ENCODE data around the gene ARL8A. TPM values are rescaled to one million over a fixed set of nuclear protein-coding genes. Genes with fewer than 3 reads are reported as not detected.

Gene ARL8A
- total and polyA plus RNA-seq, 2 experiments from 2014 or later, result 30.3 to 32.7 TPM

DNA sequence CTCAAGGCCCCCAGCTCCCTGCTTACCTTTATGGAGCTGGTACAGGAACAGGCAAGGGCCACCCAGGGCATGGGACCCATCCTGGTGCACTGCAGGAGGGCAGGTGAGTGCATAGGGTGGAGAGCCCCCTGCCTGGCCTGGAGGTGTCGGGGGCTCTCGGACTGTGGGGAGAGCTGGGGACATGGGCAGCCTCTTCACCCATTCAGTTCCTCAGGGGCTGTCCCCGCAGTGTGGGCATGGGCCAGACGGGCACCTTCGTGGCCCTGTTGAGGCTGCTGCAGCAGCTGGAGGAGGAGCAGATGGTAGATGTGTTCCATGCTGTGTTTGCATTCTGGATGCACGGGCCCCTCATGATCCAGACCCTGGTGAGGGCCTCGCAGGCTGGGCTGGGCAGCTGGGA is 41.8 kb upstream of the ARL8A start:
- Histone ChIP-seq H3K36me3 (ENCODE audit: insufficient read depth) (no peaks in the 10 kb centered on the region), H3K79me2 (replicated peaks; ENCODE audit: insufficient read depth) (no peaks in the 10 kb centered on the region), H3K4me2 (no peak overlapping the region), H3K4me1 (ENCODE audit: insufficient read depth) (no peaks in the 10 kb centered on the region), H3K9me2 (ENCODE audit: insufficient read depth) (no peaks in the 10 kb centered on the region), H3K4me3 (no peak overlapping the region), H3K27me3 (ENCODE audit: insufficient read depth) (no peaks in the 10 kb centered on the region), H3K27ac (ENCODE audit: low read depth) (no peak overlapping the region), H4K20me1 (replicated peaks; ENCODE audit: insufficient read depth) (no peaks in the 10 kb centered on the region), H2AFZ (no peak overlapping the region), H3F3A (replicated peaks; ENCODE audit: low read depth) (no peaks in the 10 kb centered on the region)
- H3K9me3 Mint-ChIP-seq, result no peaks in the 10 kb centered on the region
- H3K4me1 Mint-ChIP-seq, result peaks cover 9% of the 10 kb centered on the region
- no peak overlapping the region for H3K4me3 Mint-ChIP-seq
- TF ChIP-seq EZH2 (IDR thresholded peaks at IDR 0.05; ENCODE audit: low read depth, unreplicated experiment) (no peak), NANOG (IDR thresholded peaks at IDR 0.05; ENCODE audit: borderline replicate concordance) (no peak), JUNB (IDR thresholded peaks at IDR 0.05; ENCODE audit: unreplicated experiment) (no peak), ETS1 (IDR thresholded peaks at IDR 0.05) (no peak), REST (IDR thresholded peaks at IDR 0.05; ENCODE audit: unreplicated experiment) (no peak), ZNF331 (CRISPR knock-in tag; IDR thresholded peaks at IDR 0.05; ENCODE audit: low read depth) (no peak), ZNF114 (CRISPR knock-in tag; IDR thresholded peaks at IDR 0.05) (no peak), POLR2AphosphoS5 (IDR thresholded peaks at IDR 0.05; ENCODE audit: low read depth) (no peak), EZH2phosphoT487 (IDR thresholded peaks at IDR 0.05; ENCODE audit: unreplicated experiment) (no peak), CREB1 (CRISPR knock-in tag; IDR thresholded peaks at IDR 0.05; ENCODE audit: low read depth) (no peak), STAT1 (IDR thresholded peaks at IDR 0.05; ENCODE audit: unreplicated experiment) (no peak)
- TF ChIP-seq, protein P1, sequence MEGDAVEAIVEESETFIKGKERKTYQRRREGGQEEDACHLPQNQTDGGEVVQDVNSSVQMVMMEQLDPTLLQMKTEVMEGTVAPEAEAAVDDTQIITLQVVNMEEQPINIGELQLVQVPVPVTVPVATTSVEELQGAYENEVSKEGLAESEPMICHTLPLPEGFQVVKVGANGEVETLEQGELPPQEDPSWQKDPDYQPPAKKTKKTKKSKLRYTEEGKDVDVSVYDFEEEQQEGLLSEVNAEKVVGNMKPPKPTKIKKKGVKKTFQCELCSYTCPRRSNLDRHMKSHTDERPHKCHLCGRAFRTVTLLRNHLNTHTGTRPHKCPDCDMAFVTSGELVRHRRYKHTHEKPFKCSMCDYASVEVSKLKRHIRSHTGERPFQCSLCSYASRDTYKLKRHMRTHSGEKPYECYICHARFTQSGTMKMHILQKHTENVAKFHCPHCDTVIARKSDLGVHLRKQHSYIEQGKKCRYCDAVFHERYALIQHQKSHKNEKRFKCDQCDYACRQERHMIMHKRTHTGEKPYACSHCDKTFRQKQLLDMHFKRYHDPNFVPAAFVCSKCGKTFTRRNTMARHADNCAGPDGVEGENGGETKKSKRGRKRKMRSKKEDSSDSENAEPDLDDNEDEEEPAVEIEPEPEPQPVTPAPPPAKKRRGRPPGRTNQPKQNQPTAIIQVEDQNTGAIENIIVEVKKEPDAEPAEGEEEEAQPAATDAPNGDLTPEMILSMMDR (conservative IDR thresholded peaks at IDR 0.05; ENCODE audit: low read depth in 2 of 2), result no peak
- TF ChIP-seq, protein P2, sequence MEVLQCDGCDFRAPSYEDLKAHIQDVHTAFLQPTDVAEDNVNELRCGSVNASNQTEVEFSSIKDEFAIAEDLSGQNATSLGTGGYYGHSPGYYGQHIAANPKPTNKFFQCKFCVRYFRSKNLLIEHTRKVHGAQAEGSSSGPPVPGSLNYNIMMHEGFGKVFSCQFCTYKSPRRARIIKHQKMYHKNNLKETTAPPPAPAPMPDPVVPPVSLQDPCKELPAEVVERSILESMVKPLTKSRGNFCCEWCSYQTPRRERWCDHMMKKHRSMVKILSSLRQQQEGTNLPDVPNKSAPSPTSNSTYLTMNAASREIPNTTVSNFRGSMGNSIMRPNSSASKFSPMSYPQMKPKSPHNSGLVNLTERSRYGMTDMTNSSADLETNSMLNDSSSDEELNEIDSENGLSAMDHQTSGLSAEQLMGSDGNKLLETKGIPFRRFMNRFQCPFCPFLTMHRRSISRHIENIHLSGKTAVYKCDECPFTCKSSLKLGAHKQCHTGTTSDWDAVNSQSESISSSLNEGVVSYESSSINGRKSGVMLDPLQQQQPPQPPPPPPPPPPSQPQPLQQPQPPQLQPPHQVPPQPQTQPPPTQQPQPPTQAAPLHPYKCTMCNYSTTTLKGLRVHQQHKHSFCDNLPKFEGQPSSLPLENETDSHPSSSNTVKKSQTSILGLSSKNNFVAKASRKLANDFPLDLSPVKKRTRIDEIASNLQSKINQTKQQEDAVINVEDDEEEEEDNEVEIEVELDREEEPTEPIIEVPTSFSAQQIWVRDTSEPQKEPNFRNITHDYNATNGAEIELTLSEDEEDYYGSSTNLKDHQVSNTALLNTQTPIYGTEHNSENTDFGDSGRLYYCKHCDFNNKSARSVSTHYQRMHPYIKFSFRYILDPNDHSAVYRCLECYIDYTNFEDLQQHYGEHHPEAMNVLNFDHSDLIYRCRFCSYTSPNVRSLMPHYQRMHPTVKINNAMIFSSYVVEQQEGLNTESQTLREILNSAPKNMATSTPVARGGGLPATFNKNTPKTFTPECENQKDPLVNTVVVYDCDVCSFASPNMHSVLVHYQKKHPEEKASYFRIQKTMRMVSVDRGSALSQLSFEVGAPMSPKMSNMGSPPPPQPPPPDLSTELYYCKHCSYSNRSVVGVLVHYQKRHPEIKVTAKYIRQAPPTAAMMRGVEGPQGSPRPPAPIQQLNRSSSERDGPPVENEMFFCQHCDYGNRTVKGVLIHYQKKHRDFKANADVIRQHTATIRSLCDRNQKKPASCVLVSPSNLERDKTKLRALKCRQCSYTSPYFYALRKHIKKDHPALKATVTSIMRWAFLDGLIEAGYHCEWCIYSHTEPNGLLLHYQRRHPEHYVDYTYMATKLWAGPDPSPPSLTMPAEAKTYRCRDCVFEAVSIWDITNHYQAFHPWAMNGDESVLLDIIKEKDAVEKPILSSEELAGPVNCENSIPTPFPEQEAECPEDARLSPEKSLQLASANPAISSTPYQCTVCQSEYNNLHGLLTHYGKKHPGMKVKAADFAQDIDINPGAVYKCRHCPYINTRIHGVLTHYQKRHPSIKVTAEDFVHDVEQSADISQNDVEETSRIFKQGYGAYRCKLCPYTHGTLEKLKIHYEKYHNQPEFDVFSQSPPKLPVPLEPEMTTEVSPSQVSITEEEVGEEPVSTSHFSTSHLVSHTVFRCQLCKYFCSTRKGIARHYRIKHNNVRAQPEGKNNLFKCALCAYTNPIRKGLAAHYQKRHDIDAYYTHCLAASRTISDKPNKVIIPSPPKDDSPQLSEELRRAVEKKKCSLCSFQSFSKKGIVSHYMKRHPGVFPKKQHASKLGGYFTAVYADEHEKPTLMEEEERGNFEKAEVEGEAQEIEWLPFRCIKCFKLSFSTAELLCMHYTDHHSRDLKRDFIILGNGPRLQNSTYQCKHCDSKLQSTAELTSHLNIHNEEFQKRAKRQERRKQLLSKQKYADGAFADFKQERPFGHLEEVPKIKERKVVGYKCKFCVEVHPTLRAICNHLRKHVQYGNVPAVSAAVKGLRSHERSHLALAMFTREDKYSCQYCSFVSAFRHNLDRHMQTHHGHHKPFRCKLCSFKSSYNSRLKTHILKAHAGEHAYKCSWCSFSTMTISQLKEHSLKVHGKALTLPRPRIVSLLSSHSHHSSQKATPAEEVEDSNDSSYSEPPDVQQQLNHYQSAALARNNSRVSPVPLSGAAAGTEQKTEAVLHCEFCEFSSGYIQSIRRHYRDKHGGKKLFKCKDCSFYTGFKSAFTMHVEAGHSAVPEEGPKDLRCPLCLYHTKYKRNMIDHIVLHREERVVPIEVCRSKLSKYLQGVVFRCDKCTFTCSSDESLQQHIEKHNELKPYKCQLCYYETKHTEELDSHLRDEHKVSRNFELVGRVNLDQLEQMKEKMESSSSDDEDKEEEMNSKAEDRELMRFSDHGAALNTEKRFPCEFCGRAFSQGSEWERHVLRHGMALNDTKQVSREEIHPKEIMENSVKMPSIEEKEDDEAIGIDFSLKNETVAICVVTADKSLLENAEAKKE (CRISPR knock-in tag; IDR thresholded peaks at IDR 0.05), result no peak
- ATAC-seq (no peak), DNase-seq (ENCODE audit: low spot score) (no peak)
- H3K27ac Mint-ChIP-seq, result no peak overlapping the region
- H3K36me3 Mint-ChIP-seq (ENCODE audit: low read depth), result no peaks in the 10 kb centered on the region
- H3K27me3 Mint-ChIP-seq (ENCODE audit: insufficient read depth, low read depth, poor library complexity), result peaks cover 18% of the 10 kb centered on the region
